K562 (cell line): ENCODE data around the gene SYVN1. TPM values are rescaled to one million over a fixed set of nuclear protein-coding genes. Genes with fewer than 3 reads are reported as not detected.

Source experiments
- CBX1 ChIP-seq: sonication (generic); IDR thresholded peaks from 2 replicates; pipeline ENCODE4 v1.6.1; 2016; ENCODE audit warnings: antibody characterized with exemption, low read depth, mild to moderate bottlenecking
- CHD4 ChIP-seq: fragments of 200-600 bp; sonication (generic); IDR thresholded peaks from 3 replicates; pipeline ENCODE4 v1.6.1; 2012; ENCODE audit warnings: low read depth, mild to moderate bottlenecking, mixed read lengths, low read length, inconsistent platforms; ENCODE audit not compliant: insufficient read depth, insufficient replicate concordance, poor library complexity, severe bottlenecking
- FUS ChIP-seq: fragments of 200-400 bp; formaldehyde crosslinking; optimal IDR thresholded peaks from 2 replicates; pipeline ENCODE3; 2017; ENCODE audit warnings: low read depth, low read length
- JUN ChIP-seq, 2 experiments: sonication (generic) in 1 of 2; formaldehyde crosslinking in 1 of 2; IDR thresholded peaks; 2 replicates each; pipeline versions ENCODE4 v1.6.1 to v1.8.0; 2012 to 2022; ENCODE audit warnings: borderline replicate concordance in 2 of 2, mild to moderate bottlenecking in 2 of 2, improper control_type of control experiment in 1 of 2, low read depth in 1 of 2, low read length in 1 of 2, missing genetic modification reagents in 1 of 2
- L3MBTL2 ChIP-seq: fragments of 450-650 bp; IDR thresholded peaks from 2 replicates; pipeline ENCODE4 v1.6.1; 2016; ENCODE audit warnings: mild to moderate bottlenecking, moderate library complexity
- MCM5 ChIP-seq: fragments of 450-650 bp; IDR thresholded peaks from 2 replicates; pipeline ENCODE4 v1.6.1; 2016; ENCODE audit warnings: low read depth
- ZBTB33 ChIP-seq: sonication (generic); formaldehyde crosslinking; IDR thresholded peaks from 2 replicates; pipeline ENCODE4 v1.8.1; 2023; ENCODE audit warnings: mild to moderate bottlenecking, missing genetic modification reagents
- ZBTB40 ChIP-seq, 2 experiments: fragments of 450-650 bp in 1 of 2; sonication (generic) in 1 of 2; formaldehyde crosslinking in 1 of 2; IDR thresholded peaks; 2 replicates each; pipeline versions ENCODE4 v1.7.1 to v1.9.0; 2016 to 2022; ENCODE audit warnings: inconsistent platforms in 1 of 2, mild to moderate bottlenecking in 1 of 2, missing genetic modification reagents in 1 of 2
- ZNF592 ChIP-seq: fragments of 450-650 bp; IDR thresholded peaks from 2 replicates; pipeline ENCODE4 v1.6.1; 2017; ENCODE audit warnings: antibody characterized with exemption, mild to moderate bottlenecking
- polyA plus RNA-seq, 8 experiments: library from polyadenylated mRNA; depleted of rRNA in 4 of 8; stranded (reverse) in 5 of 8; unstranded in 3 of 8; fragments of >200 nt; fragmentation: Nextera tagmentation in 2 of 8; fragmentation: Illumina TruSeq in 1 of 8; extraction: Ambion mirVana in 2 of 8; extraction: Trizol in 1 of 8; gene quantifications; 2 replicates each; pipeline versions ENCODE4 v1.2.1 to v1.2.3, GENCODE V29; 2011 to 2014; ENCODE audit warnings: inconsistent platforms in 1 of 8, missing spikeins in 1 of 8
- total RNA-seq, 7 experiments: library from RNA; depleted of rRNA in 6 of 7; stranded (reverse); fragments of >200 nt in 6 of 7; fragmentation: Illumina TruSeq in 2 of 7; extraction: Trizol in 2 of 7; gene quantifications; 2 replicates each; pipeline versions ENCODE4 v1.2.1 to v1.2.3, GENCODE V29; 2011 to 2021; ENCODE audit warnings: low replicate concordance in 1 of 7

The SYVN1 gene
- total and polyA plus RNA-seq, 9 of the 15 experiments (the other 6 are each of a cell fraction or from before 2014, with no cell fraction given), result 0.41 to 47.4 (median 9.9) TPM

GRCh38 chr11:65116370-65117205, 17.7 kb downstream of the SYVN1 start (continued):
- TF ChIP-seq ZBTB33 (peak; percentile 14), ZNF592 (0 out of 2 replicates have a peak, but pooled peaks have one; percentile 61), FUS (peak; percentile 11), L3MBTL2 (peak; percentile 69; the same call in 1 of the 2 replicates), MCM5 (no peak), ZBTB40 (IDR thresholded peaks at IDR 0.05) (no peak), ZBTB40 (CRISPR knock-in tag; IDR thresholded peaks at IDR 0.05) (peak; percentile 32; the same call in 1 of the 2 replicates), CBX1 (no peak), CHD4 (no peak), JUN (IDR thresholded peaks at IDR 0.05; ENCODE audit: borderline replicate concordance, low read depth, low read length) (no peak), JUN (CRISPR knock-in tag; IDR thresholded peaks at IDR 0.05; ENCODE audit: borderline replicate concordance) (no peak)
